Measurements from ENCODE around the gene SBK2. TPM values are rescaled to one million over a fixed set of nuclear protein-coding genes. Genes with fewer than 3 reads are reported as not detected.
"Not testable (repeated sequence)": the region's sequence is repeated elsewhere in the genome, so short reads cannot be mapped to it uniquely, and the experiment has no call there.

Gene SBK2
- total RNA-seq, 1 donor = not detected

- not testable (repeated sequence) for H3K9me3 ChIP-seq (ENCODE audit: low read depth, low read length); H3K4me1 ChIP-seq (ENCODE audit: insufficient read depth, low read length); H3K4me3 ChIP-seq (ENCODE audit: low read length); H3K27me3 ChIP-seq (ENCODE audit: insufficient read depth, low read length)
These were observed 37.0 kb upstream of the SBK2 start for GRCh38 chr19:55573929-55574328.

GRCh38 chr19:55569477-55569876 lies 32.5 kb upstream of the SBK2 start:
- not testable (repeated sequence) for H3K27me3 ChIP-seq (ENCODE audit: insufficient read depth, low read length); H3K4me3 ChIP-seq (ENCODE audit: low read length); H3K9me3 ChIP-seq (ENCODE audit: low read depth, low read length); H3K4me1 ChIP-seq (ENCODE audit: insufficient read depth, low read length)

GRCh38 chr19:55567708-55568328 lies 30.9 kb upstream of the SBK2 start:
- H3K9me3 ChIP-seq (ENCODE audit: low read depth, low read length) = no peaks in the 10 kb centered on the region
- no peaks in the 10 kb centered on the region for H3K4me1 ChIP-seq (ENCODE audit: insufficient read depth, low read length)
- H3K4me3 ChIP-seq (ENCODE audit: low read length) = no peak overlapping the region
- no peaks in the 10 kb centered on the region for H3K27me3 ChIP-seq (ENCODE audit: insufficient read depth, low read length)

GRCh38 chr19:55566823-55567222 lies 29.9 kb upstream of the SBK2 start:
- no peaks in the 10 kb centered on the region for H3K9me3 ChIP-seq (ENCODE audit: low read depth, low read length)
- H3K27me3 ChIP-seq (ENCODE audit: insufficient read depth, low read length) = no peaks in the 10 kb centered on the region
- no peak overlapping the region for H3K4me3 ChIP-seq (ENCODE audit: low read length)
- H3K4me1 ChIP-seq (ENCODE audit: insufficient read depth, low read length) = no peaks in the 10 kb centered on the region

- H3K9me3 ChIP-seq (ENCODE audit: low read depth, low read length) = no peaks in the 10 kb centered on the region
- H3K27me3 ChIP-seq (ENCODE audit: insufficient read depth, low read length) = no peaks in the 10 kb centered on the region
- H3K4me1 ChIP-seq (ENCODE audit: insufficient read depth, low read length) = no peaks in the 10 kb centered on the region
- H3K4me3 ChIP-seq (ENCODE audit: low read length) = no peak overlapping the region
These were observed 26.3 kb upstream of the SBK2 start for GRCh38 chr19:55563261-55563690.

GRCh38 chr19:55559684-55560083 lies 22.8 kb upstream of the SBK2 start:
- Histone ChIP-seq H3K4me3 (ENCODE audit: low read length) (no peak overlapping the region), H3K4me1 (ENCODE audit: insufficient read depth, low read length) (no peaks in the 10 kb centered on the region), H3K9me3 (ENCODE audit: low read depth, low read length) (no peaks in the 10 kb centered on the region), H3K27me3 (ENCODE audit: insufficient read depth, low read length) (no peaks in the 10 kb centered on the region)

GRCh38 chr19:55554741-55555152 lies 17.8 kb upstream of the SBK2 start:
- H3K9me3 ChIP-seq (ENCODE audit: low read depth, low read length) = no peaks in the 10 kb centered on the region
- no peaks in the 10 kb centered on the region for H3K27me3 ChIP-seq (ENCODE audit: insufficient read depth, low read length)
- no peaks in the 10 kb centered on the region for H3K4me1 ChIP-seq (ENCODE audit: insufficient read depth, low read length)
- H3K4me3 ChIP-seq (ENCODE audit: low read length) = no peak overlapping the region

- Histone ChIP-seq H3K9me3 (ENCODE audit: low read depth, low read length) (no peaks in the 10 kb centered on the region), H3K27me3 (ENCODE audit: insufficient read depth, low read length) (no peaks in the 10 kb centered on the region), H3K4me1 (ENCODE audit: insufficient read depth, low read length) (no peaks in the 10 kb centered on the region), H3K4me3 (ENCODE audit: low read length) (no peak overlapping the region)
These were observed 17.4 kb upstream of the SBK2 start for GRCh38 chr19:55554302-55554701.

- no peaks in the 10 kb centered on the region for H3K9me3 ChIP-seq (ENCODE audit: low read depth, low read length)
- H3K27me3 ChIP-seq (ENCODE audit: insufficient read depth, low read length) = no peaks in the 10 kb centered on the region
- H3K4me3 ChIP-seq (ENCODE audit: low read length) = no peak overlapping the region
- H3K4me1 ChIP-seq (ENCODE audit: insufficient read depth, low read length) = no peaks in the 10 kb centered on the region
These were observed 16.6 kb upstream of the SBK2 start for GRCh38 chr19:55553217-55554182.

- no peak overlapping the region for H3K4me3 ChIP-seq (ENCODE audit: low read length)
- no peaks in the 10 kb centered on the region for H3K9me3 ChIP-seq (ENCODE audit: low read depth, low read length)
- no peaks in the 10 kb centered on the region for H3K4me1 ChIP-seq (ENCODE audit: insufficient read depth, low read length)
- H3K27me3 ChIP-seq (ENCODE audit: insufficient read depth, low read length) = no peaks in the 10 kb centered on the region
These were observed 15.7 kb upstream of the SBK2 start for GRCh38 chr19:55552620-55553019.

- no peak overlapping the region for H3K4me3 ChIP-seq (ENCODE audit: low read length)
- H3K4me1 ChIP-seq (ENCODE audit: insufficient read depth, low read length) = no peaks in the 10 kb centered on the region
- no peaks in the 10 kb centered on the region for H3K27me3 ChIP-seq (ENCODE audit: insufficient read depth, low read length)
- no peaks in the 10 kb centered on the region for H3K9me3 ChIP-seq (ENCODE audit: low read depth, low read length)
These were observed 15.3 kb upstream of the SBK2 start for GRCh38 chr19:55552206-55552605.

GRCh38 chr19:55550321-55550650 lies 13.4 kb upstream of the SBK2 start:
- H3K4me1 ChIP-seq (ENCODE audit: insufficient read depth, low read length) = no peaks in the 10 kb centered on the region
- H3K9me3 ChIP-seq (ENCODE audit: low read depth, low read length) = no peaks in the 10 kb centered on the region
- H3K4me3 ChIP-seq (ENCODE audit: low read length) = no peak overlapping the region
- H3K27me3 ChIP-seq (ENCODE audit: insufficient read depth, low read length) = no peaks in the 10 kb centered on the region

GRCh38 chr19:55549500-55550320 lies 12.8 kb upstream of the SBK2 start:
- Histone ChIP-seq H3K27me3 (ENCODE audit: insufficient read depth, low read length) (no peaks in the 10 kb centered on the region), H3K4me1 (ENCODE audit: insufficient read depth, low read length) (no peaks in the 10 kb centered on the region), H3K4me3 (ENCODE audit: low read length) (no peak overlapping the region), H3K9me3 (ENCODE audit: low read depth, low read length) (no peaks in the 10 kb centered on the region)

- Histone ChIP-seq H3K27me3 (ENCODE audit: insufficient read depth, low read length) (no peaks in the 10 kb centered on the region), H3K4me3 (ENCODE audit: low read length) (no peak overlapping the region), H3K4me1 (ENCODE audit: insufficient read depth, low read length) (no peaks in the 10 kb centered on the region), H3K9me3 (ENCODE audit: low read depth, low read length) (no peaks in the 10 kb centered on the region)
These were observed 10.1 kb upstream of the SBK2 start for GRCh38 chr19:55546822-55547614.

All from mononuclear cell (primary cell).